ENCODE data around the gene THADA.

DNA sequence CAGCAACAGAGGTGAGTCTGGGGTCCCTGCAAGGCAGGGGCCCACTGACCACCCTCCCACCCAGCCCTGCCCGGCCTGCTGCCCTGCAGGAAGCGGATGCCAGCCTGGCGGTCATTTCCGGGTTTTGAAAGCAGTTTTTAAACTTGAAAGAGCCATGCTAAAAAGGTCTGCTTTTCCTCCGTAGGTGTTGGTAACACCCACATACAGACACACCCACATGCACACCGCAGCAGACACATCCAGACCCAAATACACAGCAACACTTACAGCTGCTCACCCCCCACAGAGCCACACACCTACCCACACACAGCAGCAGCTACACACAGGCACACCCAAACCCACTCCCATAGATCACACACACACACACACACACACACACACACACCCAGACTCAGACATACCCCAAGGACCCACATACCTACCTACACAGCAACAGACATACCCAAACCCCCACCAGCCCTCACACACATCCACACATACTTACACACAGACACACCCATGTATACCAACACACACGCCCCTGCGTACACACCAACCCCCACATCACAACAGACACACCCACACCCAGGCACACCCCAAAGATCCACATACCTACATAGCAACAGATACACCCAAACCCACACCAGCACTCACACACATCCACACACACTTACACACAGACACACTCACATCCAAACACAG lies 377.0 kb downstream of the THADA start:
- no peak for TF ChIP-seq CTCF (IDR thresholded peaks at IDR 0.05)
- no peak for TF ChIP-seq EP300 (IDR thresholded peaks at IDR 0.05)
